ENCODE measurements around the gene EFR3B.
"Not testable (repeated sequence)": the region's sequence is repeated elsewhere in the genome, so short reads cannot be mapped to it uniquely, and the experiment has no call there.

Gene EFR3B

DNA sequence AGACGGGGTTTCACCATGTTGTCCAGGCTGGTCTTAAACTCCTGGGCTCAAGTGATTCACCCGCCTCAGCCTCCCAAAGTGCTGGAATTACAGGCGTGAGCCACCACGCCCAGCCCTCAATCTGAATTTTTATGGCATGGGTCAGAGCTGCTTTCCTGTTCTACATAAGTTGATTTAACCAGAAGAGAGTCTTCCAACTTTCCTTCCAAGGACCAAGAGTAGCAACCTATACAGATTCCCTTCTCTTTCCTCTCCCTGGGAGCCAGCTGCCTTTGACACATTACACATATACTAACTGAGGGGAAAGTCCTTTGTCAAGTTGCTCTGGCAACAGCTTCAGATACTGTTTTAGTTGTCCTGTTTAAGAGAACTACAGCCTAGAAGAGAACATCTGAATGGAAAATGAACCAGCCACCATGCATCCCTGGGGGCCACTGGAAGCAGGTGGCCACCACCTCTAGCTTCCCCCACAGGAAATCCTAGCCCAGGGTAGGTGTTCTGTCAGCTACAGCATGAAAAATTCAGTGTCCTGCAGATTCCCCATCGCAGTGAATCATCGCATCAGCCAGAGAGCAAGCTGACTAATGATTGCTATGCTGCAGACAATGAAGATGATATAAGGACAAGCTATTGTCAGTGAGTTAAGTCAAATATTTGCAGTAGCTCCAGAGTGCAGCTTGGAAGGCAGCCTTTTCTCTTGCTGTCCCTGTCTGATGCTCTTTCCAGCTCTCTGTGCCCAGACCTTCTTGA, 63.6 kb downstream of the EFR3B start:
- DNase-seq (ENCODE audit: low spot score) = peak; percentile 26

DNA sequence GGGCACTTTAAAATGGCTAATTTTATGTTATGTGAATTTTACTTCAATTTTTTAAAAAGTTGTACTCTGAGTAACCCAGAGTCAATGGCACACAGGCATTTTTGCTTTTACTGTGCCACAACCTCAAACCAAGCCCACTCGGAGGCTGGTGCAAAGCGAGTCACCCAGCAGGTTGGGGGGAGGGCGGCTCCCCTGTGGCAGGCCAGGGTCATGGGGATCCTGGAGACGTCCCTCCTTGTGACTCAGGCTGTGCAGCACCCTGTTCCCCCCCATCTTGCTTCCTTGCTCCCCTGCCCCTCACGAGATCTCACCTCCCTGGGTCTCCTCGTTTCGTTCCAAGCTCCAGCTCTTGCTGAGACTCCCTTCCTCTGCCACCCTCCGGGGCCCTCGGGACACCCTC, 67.9 kb downstream of the EFR3B start:
- no peak for DNase-seq (ENCODE audit: low spot score)

DNA sequence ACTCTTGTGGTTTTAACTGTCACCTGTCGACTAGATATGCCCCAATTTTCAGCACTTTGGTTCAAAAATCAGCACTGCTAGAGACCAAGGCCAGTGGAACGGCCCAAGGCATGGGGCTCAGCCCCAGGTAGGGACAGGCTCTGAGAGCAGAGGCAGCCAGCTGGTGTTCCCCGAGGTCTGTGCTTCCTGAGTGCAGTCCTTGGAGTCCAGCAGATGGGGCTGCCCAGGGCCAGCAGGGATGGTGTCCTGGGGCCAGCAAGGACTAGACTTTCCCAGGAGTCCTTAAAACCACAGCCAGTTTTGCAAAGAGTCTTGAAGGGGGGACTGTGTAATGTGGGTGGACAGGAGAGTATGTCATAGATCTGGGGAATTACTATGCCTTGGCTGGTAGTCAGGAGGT, 70.2 kb downstream of the EFR3B start:
- DNase-seq (ENCODE audit: low spot score) = no peak

DNA sequence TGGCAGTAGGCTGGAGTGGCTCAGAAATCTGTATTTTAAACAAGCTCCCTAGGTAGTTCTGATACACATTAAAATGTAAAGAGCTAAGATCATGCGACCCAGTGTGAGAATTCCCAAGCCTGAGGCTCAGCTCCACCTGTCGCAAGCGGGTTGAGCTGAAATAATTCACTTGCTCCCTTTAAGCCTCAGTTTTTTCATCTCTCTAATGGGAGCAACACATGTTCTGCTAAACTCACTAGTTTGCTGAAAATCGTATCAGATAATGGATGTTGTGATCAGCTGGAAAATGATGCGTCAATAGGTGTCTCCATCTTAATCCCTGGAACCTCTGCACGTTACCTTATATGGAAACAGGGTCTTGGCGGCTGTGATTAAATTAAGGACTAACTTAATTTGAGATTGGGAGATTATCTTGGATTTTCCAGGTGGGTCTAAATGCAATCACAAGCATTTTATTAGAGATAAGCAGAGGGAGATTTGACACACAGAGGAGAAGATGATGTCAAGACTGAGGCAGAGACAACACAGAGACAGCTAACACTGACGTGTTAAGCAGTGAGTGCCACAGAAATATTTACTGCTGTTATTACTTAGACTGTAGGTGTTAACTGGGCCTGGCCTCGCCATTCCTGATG, 73.5 kb downstream of the EFR3B start:
- no peak for DNase-seq (ENCODE audit: low spot score)

DNA sequence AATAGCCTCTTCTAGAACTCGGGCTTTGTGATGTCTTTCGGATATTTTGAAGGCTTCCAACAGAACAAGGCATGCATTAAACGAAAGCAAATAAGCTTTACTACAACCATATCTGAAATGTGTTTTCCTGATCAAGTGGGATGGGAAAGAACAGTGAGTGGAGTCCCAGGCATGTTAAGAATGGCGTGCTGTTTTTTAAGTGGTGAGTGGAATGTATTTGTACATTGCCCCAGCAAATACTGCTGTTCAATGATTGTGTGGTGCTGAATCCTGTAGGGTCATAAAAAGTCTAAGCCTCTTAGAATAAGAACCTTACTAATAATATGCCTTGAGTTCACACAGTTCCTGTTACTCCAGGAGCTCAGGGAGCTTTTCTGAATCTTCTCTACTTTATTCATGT, 74.0 kb downstream of the EFR3B start:
- no peak for DNase-seq (ENCODE audit: low spot score)

DNA sequence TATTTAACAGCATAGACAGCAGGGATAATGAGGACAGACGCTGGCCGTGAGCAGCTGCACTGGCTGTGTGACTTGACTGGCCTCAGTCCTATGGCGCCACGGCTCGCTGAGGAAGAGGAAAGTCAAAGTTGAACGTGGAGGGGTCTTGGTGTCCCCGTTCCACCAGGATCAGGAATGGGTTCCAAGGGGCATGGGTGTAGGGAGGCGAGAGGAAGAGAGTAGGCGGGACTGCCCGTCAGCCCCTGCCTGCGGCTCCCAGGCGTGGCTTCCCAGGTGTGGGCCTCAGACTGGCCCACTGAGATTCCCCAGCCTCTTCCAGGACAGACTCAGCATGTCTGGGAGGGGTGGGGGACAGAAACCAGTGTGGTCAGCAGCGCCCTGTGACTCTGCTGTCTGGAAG, 75.1 kb downstream of the EFR3B start:
- DNase-seq (ENCODE audit: low spot score) = no peak

DNA sequence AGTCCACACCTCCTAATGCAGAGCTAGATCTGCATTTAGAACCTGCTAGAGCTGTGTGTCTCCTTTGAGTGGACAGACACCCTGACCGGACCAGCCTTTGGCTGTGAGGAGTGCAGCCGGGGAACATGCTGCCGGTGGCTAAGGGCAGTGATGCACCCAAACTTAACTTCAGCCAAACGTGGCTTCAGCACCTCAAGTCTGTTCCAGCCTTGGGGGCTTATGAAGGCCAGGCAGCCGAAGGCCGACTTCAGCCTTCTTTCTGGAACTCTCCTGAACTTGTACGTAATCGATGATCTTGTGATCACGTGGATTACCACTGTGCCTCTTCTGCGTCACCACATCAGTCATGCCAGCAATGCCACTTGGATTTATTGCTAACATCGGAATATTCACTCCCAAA, 77.4 kb downstream of the EFR3B start:
- DNase-seq (ENCODE audit: low spot score) = no peak

DNA sequence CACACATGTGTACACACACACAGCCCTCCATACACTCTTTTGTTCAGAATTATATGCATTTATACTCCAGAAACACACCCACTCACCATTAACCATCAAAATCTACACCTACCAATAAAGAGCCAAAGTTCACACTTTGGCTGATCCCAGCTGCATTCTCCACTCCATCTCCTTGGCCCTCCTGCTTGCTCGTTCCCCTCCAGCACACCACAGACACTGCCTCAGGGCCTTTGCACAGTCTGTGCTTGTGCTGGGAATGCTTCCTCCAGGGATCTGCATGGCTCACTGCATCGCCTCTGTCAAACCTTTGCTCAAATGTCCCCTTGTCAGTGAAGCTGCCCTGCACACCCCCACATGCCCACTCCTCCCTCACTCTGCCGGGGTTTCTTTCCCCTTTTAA, 80.5 kb downstream of the EFR3B start:
- DNase-seq (ENCODE audit: low spot score) = no peak

DNA sequence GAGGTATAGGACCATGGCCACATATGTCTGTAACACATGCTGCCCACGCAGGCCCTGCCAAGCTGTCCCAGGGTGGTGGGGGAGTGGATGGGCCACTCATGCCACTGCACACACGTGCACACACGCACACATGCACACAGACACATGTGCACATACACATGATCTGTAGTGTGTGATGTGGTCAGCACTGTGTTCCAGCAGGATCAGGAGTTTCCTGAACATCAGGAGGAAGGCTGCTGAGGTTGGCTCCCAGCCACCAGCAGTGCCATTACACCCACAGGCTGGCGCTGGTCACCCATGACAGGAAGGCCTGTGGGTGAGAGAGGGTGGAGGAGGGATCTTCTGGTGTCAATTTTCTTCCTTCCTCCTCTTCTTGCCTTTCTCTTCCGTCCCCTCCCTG, 81.8 kb downstream of the EFR3B start:
- DNase-seq (ENCODE audit: low spot score) = peak; percentile 10

DNA sequence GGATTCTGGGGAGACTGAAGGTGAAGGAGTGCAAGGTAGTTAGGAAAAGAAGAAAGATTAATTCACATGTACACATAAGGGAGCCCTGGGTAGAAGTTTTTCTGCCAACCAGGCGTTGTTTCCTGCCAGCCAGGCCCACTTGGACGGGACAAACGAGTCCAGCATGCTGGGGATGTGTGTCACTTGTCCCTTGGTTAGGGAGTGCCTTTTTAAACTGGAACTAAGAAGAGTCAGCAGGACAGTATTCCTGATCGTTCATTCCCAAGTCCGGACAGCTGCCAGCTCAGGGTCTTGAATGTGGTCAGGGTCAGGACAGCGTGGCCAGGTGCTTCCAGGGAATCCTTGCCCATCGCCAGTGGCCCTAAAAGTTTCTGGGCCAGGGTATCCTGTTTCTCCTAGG, 83.3 kb downstream of the EFR3B start:
- DNase-seq (ENCODE audit: low spot score) = no peak

DNA sequence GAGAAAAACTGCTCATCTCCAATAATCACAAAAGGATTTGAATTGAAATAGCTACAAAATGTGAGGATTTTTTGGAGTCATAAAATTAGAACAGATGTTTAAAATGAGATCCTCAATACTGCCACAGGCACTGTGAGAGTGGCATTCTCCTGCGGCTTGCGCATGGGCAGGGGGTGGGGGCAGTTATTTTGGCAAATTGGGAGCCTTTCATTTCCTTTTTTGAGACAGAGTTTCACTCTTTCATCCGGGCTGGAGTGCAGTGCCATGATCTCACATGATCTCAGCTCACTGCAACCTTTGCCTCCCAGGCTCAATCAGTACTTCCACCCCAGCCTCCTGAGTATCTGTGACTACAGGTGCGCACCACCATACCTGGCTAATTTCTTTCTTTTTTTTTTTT, 84.1 kb downstream of the EFR3B start:
- peak; percentile 26 for DNase-seq (ENCODE audit: low spot score)

DNA sequence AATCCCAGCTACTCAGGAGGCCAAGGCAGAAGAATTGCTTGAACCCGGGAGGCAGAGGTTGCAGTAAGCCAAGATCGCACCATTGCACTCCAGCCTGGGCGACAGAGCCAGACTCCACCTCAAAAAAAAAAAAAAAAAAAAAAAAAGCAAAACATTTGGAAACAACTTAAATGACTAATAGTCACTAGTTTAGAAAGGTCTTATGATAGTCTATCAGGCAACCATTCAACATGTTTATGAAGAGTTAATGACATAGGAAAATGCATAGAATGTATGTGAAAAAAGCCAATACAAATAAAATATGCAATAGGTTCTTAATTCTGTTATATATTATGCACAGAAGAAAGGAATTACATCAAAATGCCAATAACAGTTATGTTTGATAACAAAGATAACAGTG, 85.2 kb downstream of the EFR3B start:
- DNase-seq (ENCODE audit: low spot score) = not testable (repeated sequence)

DNA sequence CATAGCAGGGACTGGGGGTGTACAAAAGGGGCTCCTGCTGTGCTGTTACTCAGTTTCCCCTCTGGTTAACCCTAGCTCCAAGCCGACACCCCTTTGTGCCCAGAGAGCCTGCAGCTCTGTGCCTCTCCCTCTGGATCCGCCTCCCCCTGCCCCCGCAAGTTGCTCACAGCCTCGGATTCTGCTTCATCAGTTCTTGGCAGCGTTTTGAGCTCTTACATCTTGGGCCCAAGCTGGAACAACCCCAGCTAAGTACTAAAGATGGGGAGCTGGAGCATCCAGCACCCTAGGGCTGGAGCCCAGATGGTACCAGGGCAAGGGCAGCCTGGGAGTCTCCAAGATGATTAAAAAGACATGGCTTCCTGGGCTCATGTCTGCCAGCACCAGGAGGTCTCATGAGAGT, 85.8 kb downstream of the EFR3B start:
- DNase-seq (ENCODE audit: low spot score) = no peak

DNA sequence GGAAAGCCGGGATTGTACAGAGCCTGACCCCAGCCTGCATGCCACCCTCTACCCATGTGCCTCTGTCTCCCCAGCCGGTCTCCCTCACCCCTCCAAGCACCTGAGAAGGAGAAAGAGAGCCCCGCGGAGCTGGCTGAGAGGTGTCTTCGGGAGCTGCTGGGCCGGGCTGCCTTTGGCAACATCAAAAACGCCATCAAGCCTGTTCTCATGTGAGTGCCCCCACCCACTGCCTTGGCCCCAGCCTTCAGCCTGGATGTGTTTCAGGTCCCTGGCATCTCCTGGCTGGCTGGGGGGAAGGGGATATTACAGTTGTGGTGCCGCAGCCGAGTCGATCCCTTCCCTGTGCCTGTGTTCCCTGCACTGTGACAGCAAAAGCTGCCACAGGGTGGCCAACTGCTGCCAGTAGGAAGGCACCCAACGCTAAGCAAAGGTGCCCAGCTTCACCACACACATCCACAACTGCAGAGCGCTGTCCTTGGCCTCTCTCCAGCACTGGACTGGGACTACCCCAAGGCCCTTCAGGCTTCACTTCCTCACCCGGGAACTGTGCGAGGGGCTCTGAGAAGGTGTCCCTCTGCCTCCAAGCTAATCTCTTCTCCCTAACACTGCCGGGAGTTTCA, 88.1 kb downstream of the EFR3B start:
- DNase-seq (ENCODE audit: low spot score) = no peak

DNA sequence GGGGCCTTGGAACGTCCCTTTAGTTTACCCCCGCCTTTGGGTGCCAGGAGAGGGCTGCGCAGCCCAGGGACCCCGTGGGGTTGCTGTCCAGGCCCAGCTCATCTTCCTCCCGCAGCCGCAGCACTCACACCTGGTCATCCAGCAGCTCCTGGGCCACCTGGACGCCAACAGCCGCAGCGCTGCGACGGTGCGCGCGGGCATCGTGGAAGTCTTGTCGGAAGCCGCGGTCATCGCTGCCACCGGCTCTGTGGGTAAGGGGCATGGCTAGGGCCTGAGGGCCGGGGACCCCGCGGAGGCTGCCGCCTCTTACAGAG, 89.3 kb downstream of the EFR3B start:
- no peak for DNase-seq (ENCODE audit: low spot score)

DNA sequence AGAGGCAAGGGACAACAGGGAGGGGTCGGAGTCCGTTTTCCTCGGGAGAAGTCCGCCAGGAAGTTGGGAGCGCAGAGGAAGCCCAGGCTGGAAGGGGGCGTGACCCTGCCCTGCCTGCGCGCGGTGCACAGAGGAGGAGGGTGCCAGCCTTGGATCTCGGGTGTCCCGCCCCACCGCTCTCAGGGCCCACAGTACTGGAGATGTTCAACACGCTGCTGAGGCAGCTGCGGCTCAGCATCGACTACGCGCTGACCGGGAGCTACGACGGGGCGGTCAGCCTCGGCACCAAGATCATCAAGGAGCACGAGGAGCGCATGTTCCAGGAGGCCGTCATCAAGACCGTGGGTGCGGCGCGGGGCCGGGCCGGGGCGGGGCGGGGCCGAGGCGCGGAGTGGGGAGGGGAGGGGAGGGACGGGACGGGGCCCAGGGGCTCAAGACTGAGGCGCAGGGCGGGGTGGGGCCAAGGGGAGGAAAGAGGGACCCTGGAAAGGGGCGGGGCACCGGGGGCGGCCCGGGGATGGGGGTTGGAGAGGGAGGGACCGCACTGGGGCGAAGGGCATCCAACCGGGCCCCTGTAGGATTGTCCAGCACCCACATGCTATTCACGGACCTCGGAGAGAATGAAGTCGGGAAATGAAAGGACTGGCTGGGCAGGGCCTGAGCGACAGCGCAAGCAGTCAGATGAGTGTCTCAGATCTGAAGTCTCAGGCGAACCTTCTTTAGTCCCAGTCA, 89.9 kb downstream of the EFR3B start:
- no peak for DNase-seq (ENCODE audit: low spot score)

DNA sequence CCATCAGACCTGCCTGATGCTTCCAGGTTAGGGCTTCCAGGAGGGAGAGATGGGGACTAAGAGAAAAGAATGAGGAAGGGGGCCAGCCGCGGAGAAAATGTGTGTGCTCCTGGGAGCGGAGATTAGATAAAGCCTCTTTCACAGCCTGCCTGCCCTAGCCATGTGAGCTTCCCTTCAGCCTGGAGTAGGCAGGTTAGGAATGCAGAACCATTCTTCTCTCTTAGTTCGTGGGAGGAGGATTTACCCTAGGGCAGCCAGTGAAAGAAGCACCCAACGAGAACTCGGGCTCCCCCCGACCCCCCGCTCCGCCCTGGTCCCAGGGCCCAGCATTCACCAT, 90.4 kb downstream of the EFR3B start:
- DNase-seq (ENCODE audit: low spot score) = no peak

DNA sequence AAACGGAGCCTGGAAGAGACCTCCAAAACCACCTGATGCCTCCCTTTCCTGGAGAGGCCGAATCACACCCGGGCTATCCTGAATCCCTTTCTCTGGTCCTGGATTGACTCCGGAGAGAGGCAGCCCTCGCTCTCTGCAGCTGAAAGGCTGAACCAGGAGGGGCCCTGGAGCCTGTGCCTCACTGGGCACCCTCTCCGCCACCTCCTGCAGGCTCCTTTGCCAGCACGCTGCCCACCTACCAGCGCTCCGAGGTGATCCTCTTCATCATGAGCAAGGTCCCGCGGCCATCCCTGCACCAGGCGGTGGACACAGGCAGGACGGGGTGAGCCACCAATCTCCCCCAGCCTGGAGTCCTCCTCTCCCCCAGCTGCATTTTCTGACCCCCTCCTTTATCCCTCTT, 90.8 kb downstream of the EFR3B start:
- no peak for DNase-seq (ENCODE audit: low spot score)

DNA sequence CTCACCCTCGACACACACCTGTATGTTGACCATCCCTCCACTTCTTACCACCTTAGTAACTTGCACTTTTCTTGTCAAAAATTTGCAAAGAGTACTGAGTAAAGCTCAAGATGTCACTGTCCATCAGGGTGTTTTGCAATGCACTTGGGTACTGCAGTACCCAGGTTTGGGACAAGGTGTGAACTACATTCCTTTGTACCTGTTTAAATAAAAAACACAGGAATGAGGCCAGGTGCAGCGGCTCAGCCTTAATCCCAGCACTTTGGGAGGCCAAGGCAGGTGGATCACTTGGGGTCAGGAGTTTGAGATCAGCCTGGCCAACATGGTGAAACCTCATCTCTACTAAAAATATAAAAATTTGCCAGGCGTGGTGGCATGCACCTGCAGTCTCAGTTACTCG, 98.7 kb downstream of the EFR3B start:
- DNase-seq (ENCODE audit: low spot score) = not testable (repeated sequence)

DNA sequence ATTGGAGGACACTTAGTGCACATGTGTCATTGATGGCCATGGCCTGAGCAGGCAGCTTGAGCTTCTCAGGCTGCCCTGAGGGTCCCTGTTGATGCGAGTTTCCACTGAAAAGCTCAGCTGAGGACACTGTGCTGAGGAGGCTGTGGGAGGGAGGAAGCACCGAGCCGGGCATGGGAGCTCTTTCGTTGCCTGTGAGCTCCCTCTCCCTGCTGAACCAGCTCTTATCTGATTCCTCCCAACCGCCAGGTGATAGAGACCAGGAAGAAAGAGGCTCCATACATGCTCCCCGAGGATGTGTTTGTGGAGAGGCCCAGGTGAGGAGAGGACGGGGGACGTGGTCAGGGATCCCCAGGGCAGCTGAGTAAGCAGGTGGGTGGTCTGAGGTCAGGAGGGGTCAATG, 99.2 kb downstream of the EFR3B start:
- no peak for DNase-seq (ENCODE audit: low spot score)

DNA sequence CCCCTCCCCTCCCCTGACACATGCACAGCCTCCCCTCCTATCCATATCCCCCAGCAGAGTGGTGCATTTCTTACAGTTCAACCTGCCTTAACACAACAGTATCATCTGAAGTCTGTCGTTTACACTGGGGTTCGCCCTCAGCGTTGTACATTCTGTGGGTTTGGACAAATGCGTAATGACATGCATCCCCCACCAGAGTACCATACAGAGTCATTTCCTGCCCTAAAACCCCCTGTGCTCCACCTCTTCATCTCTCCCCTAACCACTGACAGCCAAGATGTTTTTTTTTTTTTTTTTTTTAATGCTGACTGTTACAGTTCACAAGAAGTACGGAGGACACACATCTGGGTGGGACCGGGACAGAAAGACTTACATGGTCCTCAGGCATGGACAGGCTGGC, 103.9 kb downstream of the EFR3B start:
- no peak for DNase-seq (ENCODE audit: low spot score)

DNA sequence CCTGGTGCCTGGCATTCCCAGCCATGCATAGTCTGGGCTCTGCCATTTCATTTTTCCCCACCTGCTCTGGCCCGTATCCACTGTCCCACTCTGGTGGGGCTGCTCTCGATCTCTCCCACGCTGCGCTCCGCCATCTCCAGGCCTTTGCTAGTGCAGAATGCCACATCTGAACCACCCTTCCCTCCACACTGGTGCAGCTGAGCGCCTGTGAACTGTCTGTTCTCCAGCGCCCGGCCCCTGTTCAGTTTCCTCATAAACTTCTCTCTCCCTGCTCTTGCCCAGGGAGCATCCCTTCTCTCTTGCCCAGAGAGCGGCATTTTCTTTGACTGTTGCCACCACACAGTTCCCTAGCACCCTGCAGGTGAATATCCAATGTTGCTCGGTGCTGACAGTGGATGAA, 105.0 kb downstream of the EFR3B start:
- DNase-seq (ENCODE audit: low spot score) = no peak

DNA sequence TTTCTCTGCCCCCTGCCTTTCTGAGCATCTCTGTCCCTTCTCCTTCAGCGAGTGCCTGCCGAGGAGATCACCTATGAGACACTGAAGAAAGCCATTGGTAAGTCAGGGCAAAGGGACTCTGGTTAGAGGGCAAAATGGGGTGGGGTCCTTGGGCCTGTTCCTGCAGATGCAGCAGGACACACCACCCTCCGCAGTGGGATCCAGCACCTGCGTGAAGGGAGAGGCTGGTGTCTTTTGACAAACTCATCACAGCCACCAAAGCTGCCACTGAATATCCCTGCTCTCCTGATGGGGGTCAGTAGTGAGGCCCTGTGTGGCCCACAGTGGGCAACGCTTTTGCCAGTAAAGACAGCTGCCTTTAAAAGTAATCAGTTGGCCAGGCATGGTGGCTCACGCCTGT, 107.8 kb downstream of the EFR3B start:
- DNase-seq (ENCODE audit: low spot score) = no peak
